VCaP (cell line): ENCODE data around the gene DPM3.
"Not testable (repeated sequence)": the region's sequence is repeated elsewhere in the genome, so short reads cannot be mapped to it uniquely, and the experiment has no call there.

Experiments used
- H3K27ac ChIP-seq: fragments of 450-650 bp; 2 replicates; pipeline ENCODE4 v1.5.1; 2017
- TF ChIP-seq, protein P1 (sequence below): fragments of 450-650 bp; conservative IDR thresholded peaks from 2 replicates; pipeline ENCODE4 v1.5.1; 2017; ENCODE audit warnings: mild to moderate bottlenecking, moderate library complexity

Gene DPM3

DNA sequence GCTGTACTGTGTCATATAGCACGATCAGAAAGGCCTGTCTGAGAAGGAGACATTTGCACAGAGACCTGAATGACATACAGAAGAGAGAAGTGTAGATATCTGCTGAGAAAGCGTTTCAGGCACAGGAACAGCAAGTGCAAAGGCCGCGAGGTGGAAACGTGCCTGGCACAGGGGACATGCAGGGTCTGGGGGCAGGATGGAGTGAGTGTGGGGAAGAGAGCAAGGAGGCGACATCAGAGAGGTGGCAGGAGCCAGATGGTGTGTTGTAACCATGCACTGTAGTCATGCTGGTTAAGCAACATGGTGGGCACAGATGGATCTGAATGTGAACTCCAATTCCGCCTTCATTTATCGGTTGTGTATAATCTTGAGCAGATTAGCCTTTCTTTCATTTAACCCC lies 19.8 kb upstream of the DPM3 start:
- H3K27ac ChIP-seq, result no peak overlapping the region
- TF ChIP-seq, protein P1, sequence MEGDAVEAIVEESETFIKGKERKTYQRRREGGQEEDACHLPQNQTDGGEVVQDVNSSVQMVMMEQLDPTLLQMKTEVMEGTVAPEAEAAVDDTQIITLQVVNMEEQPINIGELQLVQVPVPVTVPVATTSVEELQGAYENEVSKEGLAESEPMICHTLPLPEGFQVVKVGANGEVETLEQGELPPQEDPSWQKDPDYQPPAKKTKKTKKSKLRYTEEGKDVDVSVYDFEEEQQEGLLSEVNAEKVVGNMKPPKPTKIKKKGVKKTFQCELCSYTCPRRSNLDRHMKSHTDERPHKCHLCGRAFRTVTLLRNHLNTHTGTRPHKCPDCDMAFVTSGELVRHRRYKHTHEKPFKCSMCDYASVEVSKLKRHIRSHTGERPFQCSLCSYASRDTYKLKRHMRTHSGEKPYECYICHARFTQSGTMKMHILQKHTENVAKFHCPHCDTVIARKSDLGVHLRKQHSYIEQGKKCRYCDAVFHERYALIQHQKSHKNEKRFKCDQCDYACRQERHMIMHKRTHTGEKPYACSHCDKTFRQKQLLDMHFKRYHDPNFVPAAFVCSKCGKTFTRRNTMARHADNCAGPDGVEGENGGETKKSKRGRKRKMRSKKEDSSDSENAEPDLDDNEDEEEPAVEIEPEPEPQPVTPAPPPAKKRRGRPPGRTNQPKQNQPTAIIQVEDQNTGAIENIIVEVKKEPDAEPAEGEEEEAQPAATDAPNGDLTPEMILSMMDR, result no peak

DNA sequence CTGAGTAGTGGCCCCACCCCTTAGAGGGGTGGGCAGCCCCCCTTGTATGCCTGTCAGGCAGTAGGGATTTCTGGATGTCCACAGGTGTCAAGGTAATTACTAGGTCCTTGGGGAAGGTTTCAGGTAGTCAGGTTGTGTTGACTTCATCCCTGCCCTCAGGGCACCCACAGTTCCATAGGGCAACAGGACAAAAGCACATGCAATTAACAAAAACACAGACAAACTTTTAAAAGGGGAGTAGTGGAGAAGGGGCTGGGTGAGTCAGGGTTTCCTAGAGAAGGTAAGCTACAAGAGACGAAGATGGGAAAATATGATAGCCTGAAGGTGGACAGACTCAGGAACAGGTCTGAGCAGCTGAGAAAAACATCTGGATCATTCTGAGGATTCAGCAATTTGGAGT lies 18.7 kb upstream of the DPM3 start:
- no peak overlapping the region for H3K27ac ChIP-seq
- TF ChIP-seq, protein P1, result no peak

DNA sequence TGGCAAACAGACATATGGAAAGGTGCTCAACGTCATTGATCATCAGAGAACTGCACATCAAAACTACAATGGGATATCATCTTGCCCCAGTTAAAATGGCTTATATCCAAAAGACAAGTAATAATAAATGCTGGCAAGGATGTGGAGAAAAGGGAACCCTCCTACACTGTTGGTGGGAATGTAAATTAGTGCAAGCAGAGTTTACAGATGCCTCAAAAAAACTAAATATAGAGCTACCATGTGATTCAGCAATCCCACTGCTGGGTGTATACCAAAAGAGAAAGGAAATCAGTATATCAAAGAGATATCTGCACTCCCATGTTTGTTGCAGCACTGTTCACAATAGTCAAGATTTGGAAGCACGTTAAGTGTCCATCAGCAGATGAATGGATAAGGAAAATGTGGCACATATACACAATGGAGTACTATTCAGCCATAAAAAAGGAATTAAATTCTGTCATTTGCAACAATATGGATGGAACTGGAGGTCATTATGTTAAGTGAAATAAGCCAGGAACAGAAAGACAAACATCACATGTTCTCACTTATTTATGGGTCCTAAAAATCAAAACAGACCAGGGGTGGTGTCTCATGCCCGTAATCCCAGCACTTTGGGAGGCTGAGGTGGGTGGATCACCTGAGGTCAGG lies 15.8 kb upstream of the DPM3 start:
- H3K27ac ChIP-seq, result not testable (repeated sequence)

DNA sequence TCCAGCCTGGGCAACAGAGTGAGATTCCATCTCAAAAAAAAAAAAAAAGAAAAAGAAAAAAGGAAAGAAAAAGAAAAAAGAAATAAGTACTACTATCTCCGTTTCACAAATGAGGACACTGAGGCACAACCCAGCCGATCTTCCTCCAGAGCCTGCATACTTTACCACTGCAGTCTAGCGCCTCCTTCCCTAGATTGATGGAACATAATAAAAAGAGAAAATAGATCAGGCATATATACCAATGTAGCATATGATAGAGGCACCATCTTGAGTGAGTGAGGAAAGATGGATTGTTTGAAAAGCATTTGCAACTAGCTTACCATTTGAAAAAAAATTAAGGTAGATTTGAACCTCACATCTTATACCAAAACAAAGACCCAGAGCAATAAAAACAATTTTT lies 5.2 kb upstream of the DPM3 start:
- TF ChIP-seq, protein P1, result no peak
- no peak overlapping the region for H3K27ac ChIP-seq

DNA sequence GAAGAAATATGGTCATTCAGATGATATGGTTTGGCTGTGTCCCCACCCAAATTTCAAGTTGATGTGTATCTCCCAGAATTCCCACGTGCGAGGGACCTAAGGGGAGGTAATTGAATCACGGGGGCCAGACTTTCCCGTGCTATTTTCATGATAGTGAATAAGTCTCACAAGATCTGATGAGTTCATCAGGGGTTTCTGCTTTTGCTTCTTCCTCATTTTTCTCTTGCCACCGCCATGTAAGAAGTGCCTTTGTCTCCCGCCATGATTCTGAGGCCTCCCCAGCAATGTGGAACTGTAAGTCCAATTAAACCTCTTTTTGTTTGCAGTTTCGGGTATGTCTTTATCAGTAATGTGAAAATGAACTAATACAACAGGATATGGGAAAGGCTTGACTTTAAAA lies 1.4 kb upstream of the DPM3 start:
- H3K27ac ChIP-seq, result no peak overlapping the region
- TF ChIP-seq, protein P1, result no peak

DNA sequence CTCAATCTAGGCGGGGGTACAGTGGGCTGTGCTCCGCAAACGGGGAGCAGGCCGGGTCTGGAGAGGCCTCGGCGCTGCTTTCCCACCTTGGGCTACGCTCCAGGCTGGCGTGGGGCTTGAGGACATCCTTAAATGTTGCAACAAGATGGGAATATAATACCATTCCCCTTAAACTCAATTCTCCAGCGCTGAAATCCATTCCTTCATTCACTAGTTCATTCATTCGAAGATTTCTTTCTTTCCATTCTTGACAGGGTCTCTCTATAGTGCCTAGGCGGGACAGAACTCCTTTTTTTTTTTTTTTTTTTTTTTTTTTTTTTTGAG lies 261 bp upstream of the DPM3 start:
- TF ChIP-seq, protein P1, result no peak
- H3K27ac ChIP-seq, result peak overlapping the region; percentile 88

DNA sequence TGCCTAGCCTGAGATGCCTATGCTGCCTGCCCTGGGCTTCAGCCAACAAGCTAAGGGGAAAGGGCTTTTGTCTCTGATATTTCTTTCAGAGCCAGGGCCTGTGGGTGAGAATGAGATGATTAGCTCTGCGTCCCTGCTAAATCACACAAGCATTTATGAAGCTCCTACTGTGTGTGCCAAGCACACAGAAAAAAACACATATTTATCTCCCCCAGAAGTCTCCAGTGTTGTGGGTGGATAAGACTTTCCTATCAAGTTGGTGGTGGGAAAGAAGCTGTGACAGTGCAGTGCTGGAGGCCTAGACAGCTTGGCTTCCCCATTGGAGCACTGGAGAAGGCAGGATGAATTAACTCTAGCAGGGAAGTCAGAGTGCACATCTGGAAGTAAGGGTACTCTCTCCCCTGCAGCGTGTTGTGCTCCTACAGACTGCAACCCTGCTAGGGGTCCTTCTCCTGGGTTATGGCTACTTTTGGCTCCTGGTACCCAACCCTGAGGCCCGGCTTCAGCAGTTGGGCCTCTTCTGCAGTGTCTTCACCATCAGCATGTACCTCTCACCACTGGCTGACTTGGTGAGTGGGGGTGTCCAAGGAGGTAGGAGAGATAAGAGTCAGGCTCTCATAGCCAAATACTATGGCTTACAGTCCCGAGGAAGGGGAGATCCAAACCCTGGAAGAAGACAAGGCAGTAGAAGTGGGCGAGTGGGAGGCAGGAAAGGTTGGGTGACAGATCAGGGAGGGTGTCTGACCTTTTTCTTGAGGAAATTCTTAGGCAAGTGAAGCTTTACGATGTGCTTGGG lies 3.0 kb downstream of the DPM3 start:
- TF ChIP-seq, protein P1, result no peak
- peak overlapping the region; percentile 100 for H3K27ac ChIP-seq

DNA sequence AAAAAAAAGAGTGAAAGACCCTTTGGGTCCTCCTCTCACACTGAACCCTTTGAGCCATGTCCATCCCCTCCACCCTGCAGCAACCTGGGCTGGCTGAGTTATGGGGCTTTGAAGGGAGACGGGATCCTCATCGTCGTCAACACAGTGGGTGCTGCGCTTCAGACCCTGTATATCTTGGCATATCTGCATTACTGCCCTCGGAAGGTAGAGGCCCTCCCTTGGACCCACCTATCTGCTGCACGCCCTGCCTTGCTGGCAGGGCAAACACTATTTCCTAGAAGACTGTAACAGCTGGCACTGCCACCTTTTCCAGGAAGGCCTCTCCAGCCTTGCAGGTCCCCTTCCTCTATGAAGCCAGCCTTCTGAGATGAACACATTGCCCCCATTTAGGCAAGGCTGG lies 3.6 kb downstream of the DPM3 start:
- peak overlapping the region; percentile 100 for H3K27ac ChIP-seq

More for the DNA sequence above, 3.6 kb downstream of the DPM3 start:
- TF ChIP-seq, protein P1, result no peak
